Left cardiac atrium (tissue), 4 donors: ENCODE results near the gene HCFC2. TPM values are rescaled to one million over a fixed set of nuclear protein-coding genes. Genes with fewer than 3 reads are reported as not detected.
A peak's percentile ranks its signal among the peaks of the same experiment; 100 is the strongest.
"Not testable (repeated sequence)": the region's sequence is repeated elsewhere in the genome, so short reads cannot be mapped to it uniquely, and the experiment has no call there.

ENCODE experiments used
- ATAC-seq, 2 donors: fragments of 200-7000 bp; cut with Tn5 transposase; one replicate each; pipeline ENCODE4 v1.9.1; 2020; ENCODE audit warnings: mild to moderate bottlenecking in 2 of 2, moderate library complexity in 2 of 2
- DNase-seq: peaks from one replicate; pipeline ENCODE4 v3.0.0-alpha.2; 2020
- intact Hi-C, 2 donors: fragments of 100-400 bp; cut with DNase I; formaldehyde crosslinking; loops; one replicate each; pipeline versions ENCODE4 v1.14.1 to v1.15.1; 2022 to 2023
- total RNA-seq, 2 donors: library from RNA; stranded (reverse); fragmentation: NEBNext Ultra II Directional; extraction: Animal tissue kit (Norgen Biotek cat#: 25700); gene quantifications; one replicate each; pipeline ENCODE4 v1.2.1, GENCODE V29; 2021
- donor health status: DM: no; HTN: yes; CAD: no.
- donor health status: DM: no; HTN: yes; CAD: no; lungs with severe emphysema.
- donor health status: DM: yes; HTN: yes; CAD: no.
- donor health status: Dilated cardiomyopathy.

HCFC2 gene
- total RNA-seq, 2 donors from 2014 or later: 9.2 to 10.2 TPM

DNA sequence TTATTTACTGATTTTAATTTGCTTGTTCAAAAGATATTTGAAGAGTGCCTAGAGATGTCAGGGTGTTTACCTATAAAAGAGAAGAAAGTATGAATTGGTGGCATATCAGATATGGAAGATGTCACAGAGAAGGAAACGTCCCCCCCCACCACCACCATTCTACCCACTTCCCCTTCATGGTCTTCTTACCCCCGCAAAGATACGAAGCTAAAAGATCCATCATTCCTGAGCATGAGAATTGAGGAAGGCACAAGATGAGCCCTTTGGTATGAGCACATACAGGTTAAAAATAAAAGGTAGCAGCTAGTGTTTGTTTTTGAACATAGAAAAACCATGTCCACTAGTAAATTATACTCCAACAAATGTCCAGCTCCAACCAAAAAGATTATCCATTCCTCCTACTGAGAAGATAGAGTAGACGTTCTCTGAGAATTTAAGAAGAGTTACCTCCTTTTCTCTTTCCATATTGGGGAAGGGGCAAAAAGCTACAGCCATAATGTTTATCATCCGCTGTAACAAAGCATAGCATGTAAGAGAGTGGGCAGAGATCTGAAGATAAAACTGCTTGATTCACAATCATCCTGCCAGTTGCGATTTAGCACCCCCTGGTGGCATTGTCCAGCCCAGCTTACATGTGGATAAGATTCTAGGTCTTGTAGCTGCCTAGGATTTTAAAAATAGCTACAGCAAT lies 44.6 kb downstream of the HCFC2 start:
- peak; percentile 71 for DNase-seq
- intact Hi-C loops: loop anchor here (5.0 to 10.0 kb wide), 5 partner anchors 47 to 484 kb away; partner anchors contain the start of gene HCFC2 (in 1 of the 2)
- peak; percentile 63 to 82 for ATAC-seq

DNA sequence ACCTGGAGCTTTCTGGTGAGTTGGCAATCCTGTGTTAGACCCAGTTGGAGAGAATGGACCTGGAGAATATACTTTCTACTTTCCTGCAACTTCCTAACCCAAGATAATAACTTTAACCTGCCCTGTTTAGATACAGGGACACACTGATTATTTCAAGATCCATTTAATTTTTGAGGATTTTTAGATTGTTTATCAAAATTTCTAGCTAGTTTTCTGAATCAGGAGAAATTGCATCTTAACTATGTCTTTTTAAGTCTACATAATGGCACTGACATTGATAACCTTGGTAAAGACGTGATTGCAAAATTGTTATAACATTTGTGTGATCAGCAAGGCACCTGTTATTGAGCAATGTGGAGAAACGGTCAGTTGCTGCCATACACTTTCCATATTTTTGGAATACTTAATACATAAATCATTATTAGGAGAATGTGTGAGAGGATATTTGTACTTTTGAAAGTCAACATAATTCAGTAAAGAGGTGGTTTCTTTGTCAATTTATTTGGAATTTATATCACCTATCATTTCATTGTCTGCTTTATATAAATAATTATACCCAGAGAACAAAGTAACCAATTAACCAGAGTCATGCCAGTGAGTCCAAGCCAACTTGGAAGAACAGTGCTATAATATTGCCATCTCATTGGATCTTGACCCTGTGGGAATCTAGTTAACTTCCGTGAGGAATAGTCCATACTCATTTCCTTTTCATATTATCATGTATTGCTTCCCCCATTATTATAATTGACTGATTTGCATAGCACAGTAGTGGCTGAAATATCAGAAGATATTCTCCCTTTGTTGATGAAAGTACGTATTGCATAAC lies 45.3 kb downstream of the HCFC2 start:
- intact Hi-C loops: loop anchor here (5.0 to 10.0 kb wide), 5 partner anchors 47 to 485 kb away; partner anchors contain the start of gene HCFC2 (in 1 of the 2)
- DNase-seq (no peak), ATAC-seq (no peak)

DNA sequence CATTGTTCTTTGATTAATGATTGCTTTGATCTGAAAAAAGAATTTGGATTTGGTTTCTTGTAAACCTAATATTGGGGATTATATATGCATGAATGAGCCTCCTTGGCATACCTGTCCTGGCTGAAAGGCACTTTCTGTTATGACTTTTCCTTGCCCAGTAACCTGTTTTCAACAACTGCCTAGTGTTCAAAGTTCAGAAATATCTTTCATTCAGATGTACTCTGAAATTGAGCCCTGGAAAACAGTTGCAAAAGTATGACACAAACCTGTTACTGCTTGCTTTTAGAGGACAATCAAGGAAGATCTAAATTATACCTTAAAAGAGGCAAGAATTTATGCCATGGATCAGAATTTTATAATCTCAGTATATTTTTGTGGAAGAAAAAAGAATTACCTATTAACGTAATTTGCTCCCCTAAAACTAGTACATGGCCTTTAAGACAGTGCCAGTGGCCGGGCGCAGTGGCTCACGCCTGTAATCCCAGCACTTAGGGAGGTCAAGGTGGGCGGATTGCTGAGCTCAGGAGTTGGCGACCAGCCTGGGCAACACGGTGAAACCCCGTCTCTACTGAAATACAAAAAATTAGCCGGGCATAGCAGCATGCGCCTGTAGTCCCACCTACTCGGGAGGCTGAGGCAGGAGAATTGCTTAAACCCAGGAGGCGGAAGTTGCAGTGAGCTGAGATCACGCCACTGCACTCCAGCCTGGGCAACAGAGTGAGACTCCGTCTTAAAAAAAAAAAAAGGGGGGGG lies 50.7 kb downstream of the HCFC2 start:
- intact Hi-C loops: not testable (repeated sequence)

DNA sequence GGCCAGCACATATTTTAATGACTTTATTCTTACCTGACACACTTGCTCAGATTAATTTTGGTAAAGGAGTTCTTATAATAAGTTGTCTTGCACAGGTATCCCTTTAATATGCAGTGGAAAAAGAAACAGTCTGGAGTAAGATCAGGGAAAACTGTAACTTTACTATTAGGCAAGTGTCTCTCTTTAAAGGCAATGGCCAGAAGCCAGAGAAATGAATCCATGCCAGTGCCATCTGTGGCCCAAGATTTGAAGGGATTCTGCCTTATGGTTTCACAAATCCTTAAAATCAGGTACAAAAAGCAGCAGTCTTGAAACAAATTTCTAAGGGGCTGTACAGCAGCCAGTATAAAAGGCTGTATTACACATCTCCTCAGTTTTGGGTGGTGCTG lies 51.2 kb downstream of the HCFC2 start:
- intact Hi-C loops: no loop called here
- ATAC-seq (peak in 1 of 2 donors; percentile 38), DNase-seq (no peak)

More for the DNA sequence above, 50.7 kb downstream of the HCFC2 start:
- not testable (repeated sequence) for DNase-seq
- ATAC-seq: peak in 1 of 2 donors; percentile 35

DNA sequence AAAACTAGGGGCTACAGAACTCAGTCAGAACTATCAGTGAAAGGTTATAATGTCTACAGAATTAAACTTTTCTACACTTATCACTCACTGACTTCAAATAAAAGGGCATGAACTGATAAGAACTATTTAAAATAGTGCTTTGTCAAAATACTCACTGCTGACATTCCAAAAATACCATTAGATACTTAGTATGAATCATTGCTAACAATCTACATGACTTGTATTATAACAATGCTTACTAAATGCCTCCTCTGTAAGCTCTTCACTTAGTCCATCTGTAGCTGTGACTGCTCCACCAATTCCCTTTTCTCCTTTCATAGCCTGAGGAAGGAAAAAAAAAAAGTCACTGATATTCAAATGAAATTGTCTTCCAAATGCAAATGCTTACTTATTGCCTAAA lies 56.7 kb downstream of the HCFC2 start:
- intact Hi-C loops: no loop called here
- ATAC-seq: peak in 1 of 2 donors; percentile 81
- DNase-seq: no peak

DNA sequence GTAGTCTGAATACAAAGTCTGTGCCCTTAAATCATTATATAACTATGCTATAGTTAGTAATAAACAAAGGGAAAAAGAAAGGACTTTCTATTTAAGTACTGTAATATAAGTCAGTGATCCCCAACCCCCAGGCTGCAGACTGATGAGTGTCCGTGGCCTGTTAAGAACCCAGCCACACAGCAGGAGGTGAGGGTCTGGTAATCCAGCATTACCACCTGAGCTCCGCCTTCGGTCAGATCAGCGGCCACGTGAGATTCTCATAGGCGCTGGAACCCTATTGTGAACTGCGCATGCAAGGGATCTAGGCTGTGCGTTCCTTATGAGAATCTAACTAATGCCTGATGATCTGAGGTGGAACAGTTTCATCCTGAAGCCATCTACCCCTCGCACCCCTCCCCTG lies 58.0 kb downstream of the HCFC2 start:
- ATAC-seq (no peak), DNase-seq (no peak)
- intact Hi-C loops: no loop called here

DNA sequence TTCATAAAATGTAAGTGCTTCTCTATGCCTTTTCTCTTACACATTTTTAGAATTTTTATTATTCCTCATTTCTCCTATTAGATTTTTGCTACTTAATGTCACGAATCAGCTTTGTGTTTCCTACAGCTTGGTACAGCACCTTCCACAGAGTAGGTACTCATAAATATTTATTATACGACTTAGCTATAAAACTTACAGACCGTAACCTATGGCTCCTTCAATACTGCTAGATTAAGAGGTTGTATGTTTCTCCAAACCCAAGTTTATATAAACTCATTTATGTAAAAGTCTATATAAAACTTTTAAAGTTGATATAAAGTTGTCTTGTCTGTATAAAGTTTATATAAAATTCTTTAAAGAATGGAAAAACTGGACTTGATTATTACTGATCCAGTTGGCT lies 62.2 kb downstream of the HCFC2 start:
- intact Hi-C loops: no loop called here
- DNase-seq (no peak), ATAC-seq (no peak)

DNA sequence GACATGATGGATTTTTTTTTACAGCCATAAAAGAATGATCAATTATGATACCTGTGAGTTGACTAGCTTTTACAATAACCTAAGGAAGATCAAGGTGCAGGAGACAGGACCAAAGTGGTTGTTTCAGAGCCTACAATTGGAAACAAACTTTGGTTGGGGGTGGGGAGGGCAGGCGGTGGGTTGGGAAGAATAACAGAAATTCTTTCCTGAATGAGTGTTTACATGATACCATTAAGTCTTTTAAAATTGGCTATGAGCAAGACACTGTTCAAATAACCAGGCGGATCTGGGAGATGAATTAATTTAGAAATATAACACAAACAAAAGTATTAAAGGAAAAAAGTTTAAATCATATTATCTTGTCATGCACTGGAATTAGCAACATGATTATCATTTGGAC lies 66.4 kb downstream of the HCFC2 start:
- intact Hi-C loops: no loop called here
- DNase-seq: no peak
- no peak for ATAC-seq

DNA sequence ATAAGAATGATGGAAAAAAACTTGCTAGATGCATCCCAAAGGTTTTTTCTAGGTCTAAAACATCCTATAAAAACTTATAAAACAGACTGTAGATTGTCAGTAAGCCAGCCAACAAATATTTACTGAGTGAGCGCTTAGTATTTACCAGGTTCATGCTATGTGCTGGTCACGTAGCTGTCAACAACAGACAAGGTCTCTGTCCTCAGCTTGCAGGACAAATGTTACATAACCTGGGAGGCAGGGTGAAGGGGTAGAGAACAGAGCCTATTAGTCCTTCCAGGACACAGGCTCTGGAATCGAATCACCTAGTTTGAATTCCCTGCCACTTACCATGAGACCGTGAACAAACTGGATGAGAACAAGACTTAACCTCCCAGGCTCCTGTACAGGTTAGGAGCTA lies 67.3 kb downstream of the HCFC2 start:
- DNase-seq (no peak), ATAC-seq (no peak)
- intact Hi-C loops: no loop called here

DNA sequence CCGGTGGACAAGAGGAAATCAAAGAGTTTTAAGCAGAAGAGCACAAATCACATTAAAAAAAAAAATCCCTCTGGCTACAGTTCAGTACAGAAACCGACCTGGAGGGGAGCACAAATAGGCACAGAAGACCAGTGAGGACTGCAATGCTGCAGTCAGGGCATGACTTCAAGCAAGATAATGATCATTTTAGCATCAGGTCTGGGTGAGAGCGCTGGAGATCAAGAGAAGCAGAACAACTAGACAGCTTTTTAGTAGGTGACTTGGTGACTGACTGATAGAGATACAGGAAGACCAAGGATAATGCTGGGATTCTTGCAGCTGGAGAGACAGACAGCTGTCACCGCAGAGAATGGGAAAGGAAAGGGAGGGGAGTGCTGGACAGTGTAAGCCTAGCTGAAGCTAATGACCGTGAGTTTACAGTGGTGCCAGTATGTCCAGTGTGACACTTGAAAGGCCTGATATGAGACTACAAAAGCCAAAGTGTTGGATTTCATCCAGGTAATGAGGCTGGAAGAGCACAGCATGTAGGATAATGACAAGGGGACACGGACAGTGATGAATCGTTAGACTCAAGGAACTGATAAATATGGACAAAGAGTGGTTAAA lies 68.1 kb downstream of the HCFC2 start:
- intact Hi-C loops: no loop called here
- DNase-seq: no peak
- peak; percentile 84 to 88 for ATAC-seq

DNA sequence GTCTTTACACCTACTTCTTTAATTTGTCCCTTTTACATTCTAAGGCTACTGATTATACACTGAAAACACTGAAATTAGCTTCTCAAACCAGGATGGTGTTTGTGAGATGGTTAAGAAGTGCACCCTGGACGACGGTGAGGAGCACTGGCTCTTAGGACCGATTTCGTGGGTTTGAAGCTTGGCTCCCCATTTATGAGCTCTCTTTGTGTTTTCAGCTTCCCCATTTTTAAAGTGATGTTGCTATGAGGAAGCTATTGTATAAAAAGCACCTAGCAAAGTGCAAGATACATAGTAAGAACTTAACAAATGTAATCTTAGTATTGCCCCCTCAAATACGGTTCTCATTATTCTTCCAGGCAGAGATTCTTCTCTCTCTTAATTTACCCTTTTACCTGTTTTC lies 69.0 kb downstream of the HCFC2 start:
- intact Hi-C loops: no loop called here
- ATAC-seq (no peak), DNase-seq (no peak)

DNA sequence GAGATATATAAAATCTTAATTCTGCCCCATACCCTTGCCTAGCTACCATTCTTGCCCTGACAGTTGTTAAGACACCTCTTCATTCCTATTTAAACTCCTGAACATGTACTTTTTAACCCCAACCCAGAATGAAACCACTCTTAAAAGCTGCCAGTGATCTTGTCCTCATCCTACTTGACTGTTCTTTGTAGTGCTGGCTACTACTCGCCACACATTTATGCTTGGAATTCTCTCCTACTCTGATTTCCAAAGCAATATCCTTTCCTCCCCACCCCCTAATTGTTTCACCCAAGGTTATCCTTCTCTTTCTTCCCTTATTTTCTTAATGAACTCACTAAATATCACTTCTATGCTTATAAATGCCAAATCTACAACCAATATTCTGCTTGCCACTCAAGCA lies 69.5 kb downstream of the HCFC2 start:
- intact Hi-C loops: no loop called here
- DNase-seq: no peak
- no peak for ATAC-seq

DNA sequence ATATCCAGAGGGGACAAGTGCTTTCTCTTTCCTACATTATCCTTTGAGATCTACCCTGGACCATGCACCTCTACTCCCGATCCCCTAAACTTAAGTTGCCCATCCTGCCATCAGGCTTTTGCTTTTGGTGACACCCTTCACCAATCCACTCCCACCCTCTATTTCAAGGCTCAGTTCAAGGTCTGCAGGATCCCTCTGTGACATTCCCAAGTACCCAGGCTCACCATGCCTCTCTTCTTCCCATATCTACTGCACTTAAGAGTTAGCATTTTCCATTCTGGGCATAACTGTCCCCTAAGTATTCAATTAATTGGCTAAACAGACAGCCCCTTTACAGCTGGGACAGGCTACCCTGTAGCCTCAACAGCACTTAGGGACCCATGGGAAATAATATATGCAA lies 70.6 kb downstream of the HCFC2 start:
- intact Hi-C loops: no loop called here
- DNase-seq (no peak), ATAC-seq (no peak)

DNA sequence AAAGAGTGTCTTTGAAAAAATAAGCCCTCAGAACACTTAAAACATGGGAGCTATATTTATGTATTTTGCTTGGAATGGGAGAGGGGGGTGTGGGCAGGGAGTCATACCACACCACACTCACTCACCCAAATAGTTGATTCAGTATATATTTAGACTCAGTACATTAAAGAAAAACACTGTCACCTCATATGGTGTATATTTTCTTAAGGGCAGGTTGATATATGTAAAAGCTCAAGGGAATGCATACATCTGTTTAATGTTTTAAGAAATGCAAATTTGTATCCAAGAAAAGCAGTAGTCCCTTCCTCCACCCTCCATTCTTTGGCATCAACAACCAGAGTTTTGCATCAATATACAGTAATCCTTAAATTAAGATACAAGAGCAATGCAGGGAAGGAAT lies 72.2 kb downstream of the HCFC2 start:
- no peak for DNase-seq
- intact Hi-C loops: no loop called here
- ATAC-seq: no peak

DNA sequence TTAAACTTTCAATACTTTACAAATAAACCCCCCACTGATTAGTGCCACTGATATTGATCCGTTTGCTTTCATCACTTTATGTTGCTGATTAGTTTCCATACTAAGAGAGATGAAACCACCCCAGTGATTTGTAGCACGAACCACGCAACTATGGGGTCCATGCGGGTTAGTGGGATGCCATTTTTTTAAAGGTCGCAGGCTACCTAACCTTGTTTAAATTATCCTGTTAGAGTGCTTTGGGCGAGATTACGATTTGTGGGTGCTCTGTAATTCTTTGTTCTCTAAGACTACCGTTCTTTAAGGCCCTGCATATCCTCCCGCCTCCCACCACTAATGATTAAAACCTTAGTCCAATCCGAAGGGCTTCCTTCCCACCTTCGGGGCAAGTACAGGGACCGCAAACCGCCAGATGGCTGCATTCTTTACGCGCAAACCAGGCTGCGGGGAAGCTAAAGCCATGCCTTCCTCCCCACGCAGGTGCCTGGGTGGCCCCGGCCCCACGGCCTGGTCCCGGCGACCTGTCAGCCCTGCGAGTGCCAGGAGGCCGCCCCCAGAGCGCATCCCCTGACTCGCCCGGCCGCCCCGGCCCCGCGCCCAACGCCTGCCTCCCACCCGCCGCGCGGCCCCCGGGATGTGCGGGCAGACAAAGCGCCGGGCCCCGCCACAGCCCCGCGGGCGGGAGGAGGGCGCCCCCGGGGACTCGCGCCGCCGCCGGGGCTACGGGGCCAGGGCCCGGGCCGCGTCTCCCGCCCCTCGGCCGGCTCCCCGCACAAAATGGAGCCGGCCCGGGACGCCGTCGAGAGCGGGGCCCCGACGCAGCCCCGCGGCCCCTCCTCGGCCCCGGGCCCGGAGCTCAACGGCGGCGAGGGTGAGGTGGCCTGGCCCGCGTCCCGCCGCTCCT lies 72.9 kb downstream of the HCFC2 start:
- ATAC-seq (peak; percentile 4), DNase-seq (peak; percentile 40)
- intact Hi-C loops: no loop called here

DNA sequence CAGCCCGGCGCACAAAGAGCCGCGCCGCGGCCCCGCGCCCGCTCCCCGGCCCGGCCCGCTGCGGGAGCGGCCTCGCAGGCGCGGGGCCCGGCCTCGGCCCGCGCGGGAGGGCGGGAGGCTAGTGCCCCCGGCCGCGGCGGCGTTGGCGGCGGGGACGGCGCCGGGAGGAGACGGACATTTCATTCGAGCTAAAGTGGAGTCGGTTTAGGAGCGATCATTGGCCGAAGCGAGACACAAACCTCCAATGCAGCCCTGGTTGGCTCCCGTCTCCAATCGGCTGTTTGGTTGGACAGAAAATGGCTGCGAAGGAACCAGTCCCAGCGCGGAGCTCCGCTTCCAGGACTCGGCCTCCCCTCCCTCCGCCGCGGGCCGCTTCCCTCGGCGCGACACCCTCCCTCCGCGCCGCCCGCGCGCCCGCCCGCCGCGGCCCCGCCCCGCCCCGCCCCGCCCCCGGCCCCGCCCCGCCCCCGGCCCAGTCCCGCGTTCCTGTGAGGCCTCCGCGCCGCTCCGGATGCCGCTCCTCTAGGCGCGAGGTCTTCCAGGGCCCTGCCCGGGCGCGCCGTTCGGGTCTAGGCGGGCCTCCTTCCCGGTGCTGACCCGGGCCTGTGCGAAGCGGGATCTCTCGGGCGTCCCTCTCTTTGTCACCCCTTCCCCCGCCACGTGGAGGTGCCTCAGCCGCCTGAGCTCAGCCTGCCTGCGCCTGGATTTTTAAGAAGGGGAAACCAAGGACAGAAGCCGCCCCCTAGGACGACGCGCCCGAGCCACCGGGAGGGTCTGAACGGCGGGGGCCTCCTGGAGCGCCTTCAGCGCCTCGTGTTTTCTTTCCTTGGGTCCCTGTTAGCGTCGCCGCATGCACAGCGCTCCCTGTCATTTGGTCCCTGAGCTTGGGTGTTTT lies 73.8 kb downstream of the HCFC2 start, which contains the start of gene NFYB:
TSS of gene NFYB (minus strand) at position 309 of the 895 bp plus-strand sequence. CDS start 2,757 bp downstream, outside the sequence.
- ATAC-seq: peak; percentile 94
- intact Hi-C loops: no loop called here
- DNase-seq: peak; percentile 94

DNA sequence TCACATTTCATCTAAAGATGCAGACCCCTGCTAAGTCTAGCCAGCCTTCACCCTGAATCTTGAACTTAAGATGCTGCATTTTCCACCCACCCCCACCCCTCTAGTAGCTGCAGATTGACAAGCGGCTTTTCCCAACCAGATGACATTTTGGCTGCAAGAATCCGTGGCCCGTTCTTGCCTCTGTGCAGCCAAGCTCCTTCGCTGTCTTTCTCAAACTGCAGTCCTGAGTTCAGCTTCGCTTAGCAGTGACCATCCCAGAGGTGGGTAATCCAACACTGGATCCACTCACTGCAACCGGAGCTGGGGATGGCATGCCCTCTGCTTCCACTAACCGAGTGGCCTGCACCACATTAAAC lies 74.4 kb downstream of the HCFC2 start:
- DNase-seq (no peak), ATAC-seq (peak; percentile 6 to 7)
- intact Hi-C loops: no loop called here
